HG02642 (cell line): ENCODE measurements around the gene PRM3.
A peak's percentile ranks its signal among the peaks of the same experiment; 100 is the strongest.

Experiments
- ATAC-seq: cut with Tn5 transposase; IDR thresholded peaks from one replicate; pipeline ENCODE4 v1.9.1; 2021; ENCODE audit warnings: mild to moderate bottlenecking; ENCODE audit not compliant: unreplicated experiment, poor library complexity

Gene PRM3

DNA sequence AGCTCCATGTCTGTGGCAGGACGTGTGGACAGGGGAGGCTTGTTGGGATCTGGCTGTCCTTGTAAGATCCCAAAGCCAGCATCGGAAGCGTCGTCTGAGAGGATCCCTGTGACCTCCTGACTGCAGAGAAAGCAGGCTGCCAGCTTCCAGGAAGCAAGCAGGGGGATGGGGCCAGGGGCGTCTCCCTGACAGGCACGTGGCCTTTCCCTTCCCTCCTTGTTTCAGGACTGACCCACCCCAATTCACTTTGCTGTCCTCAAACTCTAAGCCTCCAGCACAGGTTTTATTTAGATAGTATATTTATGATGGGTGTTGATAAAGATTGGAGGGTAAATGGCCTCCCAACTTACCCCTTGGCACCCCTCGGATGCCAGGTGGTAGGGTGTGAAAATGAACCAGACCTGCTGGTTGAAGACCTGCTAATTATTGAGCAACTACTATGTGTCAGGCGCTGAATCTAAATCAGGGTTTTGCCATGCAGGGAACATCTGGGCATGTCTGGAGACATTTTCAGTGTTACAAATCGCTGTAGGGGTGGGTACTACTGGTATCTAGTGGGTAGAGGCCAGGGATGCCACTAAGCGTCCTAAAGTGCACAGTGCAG is 42.0 kb downstream of the PRM3 start:
- no peak for ATAC-seq

- ATAC-seq: no peak
Observed at GRCh38 chr16:11229906-11230305, 43.5 kb downstream of the PRM3 start.

GRCh38 chr16:11229432-11229831 is 44.0 kb downstream of the PRM3 start:
- no peak for ATAC-seq

DNA sequence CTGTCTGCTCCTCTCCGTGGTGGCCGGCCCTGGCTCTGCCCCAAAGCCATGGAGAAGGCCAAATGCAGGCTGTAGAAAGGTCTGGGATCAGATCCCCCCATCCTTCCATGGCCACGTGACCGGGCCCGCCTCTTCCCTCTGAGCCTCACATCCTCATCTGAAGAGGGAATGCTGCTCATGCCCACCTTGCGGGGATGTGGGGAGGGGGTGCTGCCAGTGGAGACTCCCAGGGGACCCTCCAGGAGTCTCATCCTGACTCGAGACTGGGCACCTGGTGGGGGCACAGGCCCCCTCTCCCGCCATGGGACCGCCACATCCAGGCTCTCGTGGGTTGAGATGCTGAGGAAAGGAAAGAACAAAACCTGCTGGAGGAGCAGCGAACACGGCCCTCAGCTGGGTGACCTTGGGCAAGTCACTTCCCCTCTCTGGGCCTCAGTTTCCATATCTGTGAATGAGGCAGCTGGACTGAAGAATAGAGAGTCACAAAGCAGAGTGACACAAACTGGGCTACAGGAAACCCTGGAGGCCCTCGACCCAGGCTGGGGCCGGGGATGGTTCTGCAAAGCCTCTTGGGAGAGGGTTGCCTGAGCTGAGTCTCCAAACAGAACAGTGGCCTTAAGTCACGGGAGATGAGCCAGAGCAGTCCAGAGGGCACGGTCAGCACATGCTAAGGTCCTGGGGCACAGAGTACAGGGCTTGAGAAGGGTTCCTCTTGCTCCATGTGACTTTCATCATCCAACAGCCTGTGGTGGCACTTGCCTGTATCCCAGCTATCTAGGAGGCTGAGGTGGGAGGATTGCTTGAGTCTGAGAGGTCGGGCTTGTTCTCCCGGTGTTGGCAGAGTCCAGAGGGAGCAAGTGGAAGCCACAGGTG is 47.5 kb downstream of the PRM3 start:
- ATAC-seq: peak; percentile 4

DNA sequence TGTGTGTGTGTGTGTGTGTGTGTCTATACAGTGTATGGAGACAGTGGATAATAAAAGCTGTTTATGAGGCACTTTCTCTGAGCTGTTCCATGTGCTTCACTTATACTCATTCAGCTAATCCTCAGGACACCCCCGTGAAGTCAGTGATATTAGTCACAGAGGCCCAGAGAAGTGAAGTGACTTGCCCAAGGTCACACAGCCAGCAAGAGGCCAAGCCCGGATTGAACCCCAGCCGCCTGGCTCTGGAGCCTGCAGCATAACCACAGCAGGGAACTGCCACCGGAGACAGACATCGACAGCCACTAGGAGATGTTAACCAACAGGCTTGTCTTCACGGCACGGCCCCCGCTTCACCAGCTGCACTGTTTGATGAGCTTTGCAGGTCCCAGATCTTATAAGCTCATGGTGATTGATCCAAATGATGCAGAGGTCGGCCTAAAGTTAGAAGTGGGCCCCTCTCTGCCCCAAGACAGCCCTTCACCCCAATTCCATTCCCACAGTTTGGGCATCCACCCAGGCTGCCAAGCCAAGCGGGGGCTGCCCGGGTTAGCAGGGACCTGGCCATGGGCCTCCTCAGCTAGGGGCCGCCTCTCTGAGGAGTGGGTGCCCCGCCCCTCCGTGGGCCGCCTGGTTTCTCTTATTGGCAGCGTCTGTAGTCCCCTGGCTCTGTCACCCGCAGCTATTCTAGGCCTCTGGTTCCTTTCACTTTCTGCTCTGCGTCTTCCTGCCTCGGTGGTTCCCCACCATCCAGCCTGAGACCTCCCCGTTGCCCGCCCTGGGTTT is 48.3 kb downstream of the PRM3 start:
- ATAC-seq: peak; percentile 78

DNA sequence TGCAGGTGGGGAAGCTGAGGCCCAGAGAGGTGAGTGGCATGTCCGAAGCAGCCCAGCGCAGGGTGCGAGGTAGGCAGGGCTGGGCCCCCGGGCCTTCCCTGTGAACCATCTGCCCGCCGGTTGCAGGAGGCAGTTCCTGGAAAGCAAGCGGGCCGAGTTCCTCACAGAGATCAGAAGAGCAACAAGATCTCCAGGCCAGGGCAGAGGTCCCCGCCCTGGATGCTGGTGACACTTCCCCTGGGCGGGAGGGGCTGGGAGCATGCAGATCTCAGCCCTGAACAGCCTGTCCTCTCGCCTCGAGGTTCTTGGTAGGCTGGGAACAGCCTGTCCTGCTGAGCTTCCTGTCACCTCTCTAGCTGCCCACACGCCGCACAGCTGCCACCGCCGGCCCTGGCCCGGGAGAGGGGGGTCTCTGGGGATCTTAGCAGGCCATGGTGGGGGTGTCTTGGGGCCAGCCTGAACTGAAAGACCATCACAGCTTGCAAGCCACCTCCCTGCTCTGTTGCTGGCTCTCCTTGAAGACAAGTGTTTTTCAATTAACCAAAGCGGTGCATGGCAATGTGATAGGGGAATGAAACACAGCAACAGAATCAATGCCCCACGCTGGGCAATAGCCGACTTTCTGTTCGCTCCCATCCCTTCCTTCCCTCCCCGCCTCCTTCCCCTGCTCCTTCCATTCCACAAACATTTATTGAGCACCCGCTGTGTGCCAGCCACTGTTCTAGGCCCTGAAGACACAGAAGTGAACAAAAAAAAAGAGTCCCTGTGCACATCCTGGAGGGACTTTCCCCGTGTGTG is 49.1 kb downstream of the PRM3 start:
- ATAC-seq: peak; percentile 43
